Mesenchymal stem cell (in vitro differentiated cells and primary cell): ENCODE results near the gene ERG.

Source experiments
- DNase-seq: peaks from one replicate; pipeline ENCODE4 v3.0.0-alpha.2; 2013
- H2AFZ ChIP-seq: one replicate; pipeline ENCODE4 v1.6.1; 2013; ENCODE audit warnings: low read depth, mild to moderate bottlenecking, control low read depth, inconsistent platforms, low read length, moderate library complexity
- H2AK5ac ChIP-seq: 2 replicates; pipeline ENCODE4 v1.6.1; 2013; ENCODE audit warnings: low read length, moderate library complexity, mild to moderate bottlenecking, inconsistent platforms; ENCODE audit not compliant: severe bottlenecking
- H2BK120ac ChIP-seq: one replicate; pipeline ENCODE4 v1.6.1; 2013; ENCODE audit warnings: low read depth, mild to moderate bottlenecking, inconsistent platforms, low read length, moderate library complexity
- H2BK12ac ChIP-seq, 2 experiments: one replicate each; pipeline ENCODE4 v1.6.1; 2013; ENCODE audit warnings: inconsistent platforms in 2 of 2, low read length in 2 of 2, mild to moderate bottlenecking in 2 of 2, moderate library complexity in 2 of 2, control low read depth in 1 of 2
- H2BK15ac ChIP-seq: one replicate; pipeline ENCODE4 v1.6.1; 2013; ENCODE audit warnings: mild to moderate bottlenecking, low read depth, inconsistent platforms; ENCODE audit not compliant: poor library complexity, severe bottlenecking
- H2BK5ac ChIP-seq: 2 replicates; pipeline ENCODE4 v1.6.1; 2013; ENCODE audit warnings: low read depth, mild to moderate bottlenecking, low read length, control low read depth, inconsistent platforms; ENCODE audit not compliant: poor library complexity, severe bottlenecking
- H3K14ac ChIP-seq, 2 experiments: one replicate each; pipeline ENCODE4 v1.6.1; 2013; ENCODE audit warnings: inconsistent platforms in 2 of 2, low read length in 2 of 2, control low read depth in 1 of 2, mild to moderate bottlenecking in 1 of 2, moderate library complexity in 1 of 2
- H3K18ac ChIP-seq, 2 experiments: one replicate each; pipeline ENCODE4 v1.6.1; 2013; ENCODE audit warnings: inconsistent platforms in 2 of 2, low read length in 2 of 2, control low read depth in 1 of 2, low read depth in 1 of 2, mild to moderate bottlenecking in 1 of 2
- H3K23ac ChIP-seq, 2 experiments: one replicate each; pipeline ENCODE4 v1.6.1; 2013; ENCODE audit warnings: inconsistent platforms in 2 of 2, low read length in 2 of 2, mild to moderate bottlenecking in 2 of 2, moderate library complexity in 2 of 2, control low read depth in 1 of 2
- H3K27ac ChIP-seq: 2 replicates; pipeline ENCODE4 v1.5.1; 2013; ENCODE audit warnings: mild to moderate bottlenecking, moderate library complexity, low read length, control low read depth, inconsistent platforms; ENCODE audit not compliant: poor library complexity, severe bottlenecking
- H3K27me3 ChIP-seq, 2 experiments: 2 replicates each; pipeline versions ENCODE4 v1.6.1 to v1.7.0; 2013; ENCODE audit warnings: low read length in 2 of 2, mild to moderate bottlenecking in 2 of 2, moderate library complexity in 2 of 2, control low read depth in 1 of 2, inconsistent platforms in 1 of 2; ENCODE audit not compliant: control insufficient read depth in 1 of 2, insufficient read depth in 1 of 2
- H3K36me3 ChIP-seq, 2 experiments: 2 replicates each; pipeline versions ENCODE4 v1.6.1 to v1.7.0; 2013; ENCODE audit warnings: low read length in 2 of 2, control low read depth in 1 of 2, inconsistent platforms in 1 of 2, low read depth in 1 of 2, mild to moderate bottlenecking in 1 of 2; ENCODE audit not compliant: insufficient read depth in 2 of 2, control insufficient read depth in 1 of 2
- H3K4ac ChIP-seq, 2 experiments: one replicate each; pipeline ENCODE4 v1.6.1; 2013; ENCODE audit warnings: inconsistent platforms in 2 of 2, low read length in 2 of 2, mild to moderate bottlenecking in 2 of 2, moderate library complexity in 2 of 2, control low read depth in 1 of 2, low read depth in 1 of 2
- H3K4me1 ChIP-seq: 2 replicates; pipeline ENCODE4 v1.6.1; 2013; ENCODE audit warnings: low read depth, low read length, control low read depth; ENCODE audit not compliant: control insufficient read depth, insufficient read depth
- H3K4me2 ChIP-seq: 2 replicates; pipeline ENCODE4 v1.6.1; 2013; ENCODE audit warnings: low read length, mild to moderate bottlenecking, inconsistent platforms; ENCODE audit not compliant: poor library complexity, severe bottlenecking
- H3K4me3 ChIP-seq, 2 experiments: 2 replicates each; pipeline versions ENCODE4 v1.5.1 to v1.7.0; 2013; ENCODE audit warnings: low read length in 2 of 2, mild to moderate bottlenecking in 2 of 2, control low read depth in 1 of 2, low read depth in 1 of 2; ENCODE audit not compliant: insufficient read depth in 1 of 2
- H3K79me1 ChIP-seq: replicated peaks from 2 replicates; pipeline ENCODE4 v1.6.1; 2013; ENCODE audit warnings: mild to moderate bottlenecking, control low read depth, low read length, inconsistent platforms; ENCODE audit not compliant: poor library complexity, severe bottlenecking
- H3K9ac ChIP-seq: 2 replicates; pipeline ENCODE4 v1.7.0; 2013; ENCODE audit warnings: mild to moderate bottlenecking, low read length, moderate library complexity
- H3K9me3 ChIP-seq: 2 replicates; pipeline ENCODE4 v1.7.0; 2013; ENCODE audit warnings: mild to moderate bottlenecking, low read length; ENCODE audit not compliant: control insufficient read depth
- H4K8ac ChIP-seq: one replicate; pipeline ENCODE4 v1.6.1; 2013; ENCODE audit warnings: inconsistent platforms, mild to moderate bottlenecking, low read length, moderate library complexity
- H4K91ac ChIP-seq: one replicate; pipeline ENCODE4 v1.6.1; 2013; ENCODE audit warnings: mild to moderate bottlenecking, low read length, inconsistent platforms
- WGBS: methylation state at CpG from one replicate; pipeline ENCODE4 v1.1.7; 2013; ENCODE audit warnings: mixed read lengths; 5-methylcytosine and 5-hydroxymethylcytosine counted together

The ERG gene

DNA sequence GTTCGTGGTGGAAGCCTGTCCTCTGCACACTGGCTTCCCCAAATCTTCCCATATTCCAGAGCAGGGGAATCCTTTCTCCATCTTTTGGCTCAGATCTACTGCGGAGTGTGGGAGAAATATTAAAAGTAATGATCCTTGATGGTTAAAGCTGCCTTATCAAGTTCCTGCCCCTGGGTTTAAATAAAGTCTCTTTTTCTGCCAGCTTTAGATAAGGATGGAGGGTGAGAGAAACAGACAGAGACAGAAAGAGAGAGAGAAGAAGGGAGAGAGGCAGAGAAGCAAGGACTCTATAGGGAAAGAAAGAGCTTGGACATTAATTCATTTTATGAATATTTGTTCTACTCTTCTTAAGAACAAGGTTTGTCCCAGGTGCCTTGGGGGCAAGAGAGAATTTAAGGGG lies 143.5 kb downstream of the ERG start:
- no peak overlapping the region for H2BK5ac ChIP-seq
- H3K9ac ChIP-seq = peak overlapping the region; percentile 63
- H3K23ac ChIP-seq = no peak overlapping the region
- peak overlapping the region; percentile 90 for H2AK5ac ChIP-seq
- no peak overlapping the region for H3K27ac ChIP-seq
- H4K91ac ChIP-seq = no peak overlapping the region
- 100% methylated on average over 2 of the region's 2 CpGs for WGBS
- H3K14ac ChIP-seq = no peak overlapping the region
- no peak overlapping the region for H2BK12ac ChIP-seq
- peaks cover 0 to 9% of the 10 kb centered on the region in 2 experiments for H3K27me3 ChIP-seq
- H2BK120ac ChIP-seq = no peak overlapping the region
- no peaks in the 10 kb centered on the region for H3K9me3 ChIP-seq
- no peak overlapping the region for H4K8ac ChIP-seq
- DNase-seq = no peak
- H3K36me3 ChIP-seq = peaks cover 0 to 3% of the 10 kb centered on the region in 2 experiments
- H3K79me1 ChIP-seq = peaks cover 5% of the 10 kb centered on the region
- no peak overlapping the region for H3K4me3 ChIP-seq
- no peak overlapping the region for H3K4ac ChIP-seq
- H2AFZ ChIP-seq = no peak overlapping the region
- peaks cover 32% of the 10 kb centered on the region for H3K4me1 ChIP-seq
- no peak overlapping the region for H3K18ac ChIP-seq
- H2BK15ac ChIP-seq = no peak overlapping the region
- no peak overlapping the region for H3K4me2 ChIP-seq

DNA sequence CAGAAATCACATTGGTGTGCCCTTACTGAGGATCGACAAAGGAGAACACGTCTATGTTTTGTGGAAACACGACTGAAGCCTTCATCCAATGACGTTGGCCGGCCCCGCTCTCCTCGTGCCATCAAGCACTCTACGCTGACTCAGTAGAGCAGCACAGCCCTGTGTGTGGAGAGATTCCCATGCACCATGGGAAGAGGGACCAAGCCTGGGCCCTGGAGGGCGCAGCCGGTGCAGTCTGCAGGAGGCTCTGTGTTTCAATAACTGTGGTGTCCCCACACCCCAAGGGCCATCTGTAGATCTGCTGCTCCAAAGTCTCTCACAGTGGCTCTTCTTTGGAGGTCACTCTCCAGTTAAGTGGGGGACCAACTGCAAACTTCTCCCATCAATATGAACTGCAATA lies 144.0 kb downstream of the ERG start:
- Histone ChIP-seq H2BK5ac (no peak overlapping the region), H2BK120ac (no peak overlapping the region), H2BK15ac (no peak overlapping the region), H3K4ac (no peak overlapping the region), H2AK5ac (peak overlapping the region; percentile 79), H3K36me3 (peaks cover 0 to 3% of the 10 kb centered on the region in 2 experiments), H3K23ac (no peak overlapping the region), H3K27ac (no peak overlapping the region), H4K8ac (no peak overlapping the region), H3K79me1 (peaks cover 5% of the 10 kb centered on the region), H3K4me2 (no peak overlapping the region), H3K4me1 (peaks cover 32% of the 10 kb centered on the region), H3K9me3 (no peaks in the 10 kb centered on the region), H3K4me3 (no peak overlapping the region), H2AFZ (no peak overlapping the region), H3K9ac (no peak overlapping the region), H4K91ac (no peak overlapping the region), H3K14ac (no peak overlapping the region), H2BK12ac (no peak overlapping the region), H3K27me3 (peaks cover 0 to 6% of the 10 kb centered on the region in 2 experiments), H3K18ac (no peak overlapping the region)
- DNase-seq = no peak
- 97% methylated on average over 10 of the region's 10 CpGs for WGBS

GRCh38 chr21:38352536-38353219 lies 145.6 kb downstream of the ERG start:
- Histone ChIP-seq H3K36me3 (peaks cover 0 to 3% of the 10 kb centered on the region in 2 experiments), H3K4me2 (no peak overlapping the region), H3K14ac (no peak overlapping the region), H3K27me3 (no peaks in the 10 kb centered on the region), H3K27ac (peak overlapping the region; percentile 83), H3K23ac (no peak overlapping the region), H3K18ac (no peak overlapping the region), H2BK120ac (no peak overlapping the region), H2BK15ac (no peak overlapping the region), H3K4me1 (peaks cover 35% of the 10 kb centered on the region), H3K4ac (no peak overlapping the region), H3K9me3 (no peaks in the 10 kb centered on the region), H4K8ac (no peak overlapping the region), H2AFZ (no peak overlapping the region), H2AK5ac (peak overlapping the region; percentile 95), H2BK12ac (no peak overlapping the region), H3K79me1 (peaks cover 5% of the 10 kb centered on the region), H2BK5ac (peak overlapping the region; percentile 91), H3K9ac (peak overlapping the region; percentile 91), H3K4me3 (no peak overlapping the region), H4K91ac (no peak overlapping the region)
- peak; percentile 71 for DNase-seq
- 50% methylated on average over 6 of the region's 6 CpGs for WGBS

- Histone ChIP-seq H3K9ac (peak overlapping the region; percentile 91), H3K4me2 (no peak overlapping the region), H4K8ac (no peak overlapping the region), H3K9me3 (no peaks in the 10 kb centered on the region), H2AK5ac (peak overlapping the region; percentile 94), H3K14ac (no peak overlapping the region), H3K23ac (no peak overlapping the region), H2BK12ac (peak overlapping the region in 1 of 2 experiments; percentile 31), H3K36me3 (peaks cover 0 to 3% of the 10 kb centered on the region in 2 experiments), H3K18ac (peak overlapping the region in 1 of 2 experiments; percentile 37), H3K4ac (no peak overlapping the region), H2BK5ac (peak overlapping the region; percentile 91), H3K27ac (peak overlapping the region; percentile 83), H3K4me3 (no peak overlapping the region), H2AFZ (no peak overlapping the region), H3K27me3 (no peaks in the 10 kb centered on the region), H2BK120ac (no peak overlapping the region), H3K79me1 (peaks cover 5% of the 10 kb centered on the region), H4K91ac (no peak overlapping the region), H3K4me1 (peaks cover 34% of the 10 kb centered on the region), H2BK15ac (no peak overlapping the region)
- peak; percentile 79 for DNase-seq
- WGBS = 54% methylated on average over 7 of the region's 10 CpGs
Observed at GRCh38 chr21:38351961-38352521, 146.2 kb downstream of the ERG start.
